NCI-H1048 (cell line): Measurements from ENCODE around the gene TTLL11.

ENCODE experiments used
- DNase-seq: peaks from one replicate; lab custom pipeline; 2025; lab: John Stamatoyannopoulos, UW

TTLL11 gene

GRCh38 chr9:122109035-122109813 lies 16.1 kb upstream of the TTLL11 start:
- no peak for DNase-seq

- DNase-seq: no peak
Measured at GRCh38 chr9:122107291-122107805, 14.2 kb upstream of the TTLL11 start.

- DNase-seq: no peak
Measured at GRCh38 chr9:122106576-122106975, 13.5 kb upstream of the TTLL11 start.

DNA sequence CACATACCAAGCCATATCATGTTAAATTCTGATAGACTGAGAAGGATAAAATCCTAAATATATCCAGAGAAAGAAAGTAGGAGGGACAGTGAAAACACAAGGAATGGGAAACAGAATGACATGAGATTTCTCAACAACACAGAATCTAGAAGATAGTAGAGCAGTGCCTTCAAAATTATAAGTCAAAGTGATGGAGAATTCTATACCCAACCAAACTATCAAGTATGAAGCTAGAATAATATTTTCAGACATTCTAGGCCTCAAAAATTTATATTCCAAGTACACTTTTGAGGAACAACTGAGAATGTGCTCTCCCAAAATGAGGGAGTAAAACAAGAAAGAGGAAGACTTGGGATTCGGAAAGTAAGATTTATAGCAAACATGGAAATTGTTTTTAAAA lies 10.9 kb upstream of the TTLL11 start:
- DNase-seq: no peak

DNA sequence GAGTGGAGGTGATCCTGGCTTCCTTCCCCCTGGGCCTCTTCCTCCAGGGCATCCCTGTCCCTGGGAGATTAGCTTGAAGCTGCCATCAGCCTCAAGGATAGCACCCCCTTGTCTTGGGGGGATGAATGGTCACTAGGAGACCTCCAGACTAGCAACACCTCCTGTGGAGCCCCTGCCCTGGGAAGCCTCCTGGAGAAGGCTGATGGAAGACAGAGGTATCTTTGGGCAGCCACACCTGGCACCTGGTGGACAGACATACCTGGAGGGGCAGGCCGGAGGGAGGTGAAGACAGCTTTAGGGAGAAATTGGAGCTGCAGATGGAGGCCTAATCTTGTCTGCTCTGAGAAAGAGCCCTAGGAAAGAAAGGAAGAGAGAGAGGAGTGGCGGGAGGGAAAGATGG lies 9.0 kb upstream of the TTLL11 start:
- DNase-seq: no peak

DNA sequence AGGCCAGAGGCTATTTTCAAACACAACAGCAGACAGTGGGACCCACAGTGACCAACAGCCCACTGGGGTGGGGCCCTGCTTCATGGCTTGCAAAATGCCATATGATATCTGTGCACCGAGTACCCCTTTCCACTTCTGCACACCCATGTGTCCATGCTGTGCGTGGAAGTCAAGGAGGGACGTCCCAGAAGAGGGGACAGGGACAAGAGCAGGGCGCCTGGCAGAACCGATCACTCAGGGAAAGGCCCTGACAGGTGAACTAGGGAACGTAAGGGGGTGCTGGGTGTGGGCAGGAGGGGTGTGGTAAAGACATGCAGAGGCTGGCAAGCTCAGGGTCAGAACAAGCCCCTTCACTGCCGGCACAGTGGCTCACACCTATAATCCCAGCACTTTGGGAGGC lies 7.6 kb upstream of the TTLL11 start:
- no peak for DNase-seq

GRCh38 chr9:122099271-122099869 lies 6.3 kb upstream of the TTLL11 start:
- DNase-seq: peak; percentile 57

DNA sequence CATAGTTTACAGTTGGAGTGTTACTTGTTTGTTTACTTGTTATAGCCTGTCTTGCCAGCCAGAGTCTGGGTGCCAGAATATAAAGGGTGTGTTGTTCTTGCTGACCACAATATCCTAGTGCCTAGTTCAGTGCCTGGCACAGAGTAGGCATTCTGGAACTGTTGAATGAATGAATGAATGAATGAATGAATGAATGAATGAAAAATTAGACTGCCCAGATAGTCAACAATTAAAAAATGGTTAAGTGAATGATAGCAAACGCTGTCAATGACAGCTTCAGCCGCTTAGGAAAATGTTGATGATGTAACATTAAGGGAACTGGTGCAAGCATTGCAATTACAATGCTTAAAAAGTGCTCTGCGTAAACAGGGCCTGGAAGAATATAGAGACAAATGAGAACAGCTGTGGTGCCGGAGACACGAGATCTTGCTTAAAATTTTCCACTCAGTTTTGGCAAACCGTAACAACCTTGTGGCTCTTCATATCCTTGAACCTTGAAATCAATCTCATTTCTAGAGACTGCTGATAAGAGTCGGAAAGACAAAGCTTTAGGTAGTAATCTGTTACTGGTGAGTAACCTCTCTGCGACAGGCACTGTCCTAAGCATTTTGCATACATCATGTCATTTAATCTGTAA lies 4.7 kb upstream of the TTLL11 start:
- no peak for DNase-seq

DNA sequence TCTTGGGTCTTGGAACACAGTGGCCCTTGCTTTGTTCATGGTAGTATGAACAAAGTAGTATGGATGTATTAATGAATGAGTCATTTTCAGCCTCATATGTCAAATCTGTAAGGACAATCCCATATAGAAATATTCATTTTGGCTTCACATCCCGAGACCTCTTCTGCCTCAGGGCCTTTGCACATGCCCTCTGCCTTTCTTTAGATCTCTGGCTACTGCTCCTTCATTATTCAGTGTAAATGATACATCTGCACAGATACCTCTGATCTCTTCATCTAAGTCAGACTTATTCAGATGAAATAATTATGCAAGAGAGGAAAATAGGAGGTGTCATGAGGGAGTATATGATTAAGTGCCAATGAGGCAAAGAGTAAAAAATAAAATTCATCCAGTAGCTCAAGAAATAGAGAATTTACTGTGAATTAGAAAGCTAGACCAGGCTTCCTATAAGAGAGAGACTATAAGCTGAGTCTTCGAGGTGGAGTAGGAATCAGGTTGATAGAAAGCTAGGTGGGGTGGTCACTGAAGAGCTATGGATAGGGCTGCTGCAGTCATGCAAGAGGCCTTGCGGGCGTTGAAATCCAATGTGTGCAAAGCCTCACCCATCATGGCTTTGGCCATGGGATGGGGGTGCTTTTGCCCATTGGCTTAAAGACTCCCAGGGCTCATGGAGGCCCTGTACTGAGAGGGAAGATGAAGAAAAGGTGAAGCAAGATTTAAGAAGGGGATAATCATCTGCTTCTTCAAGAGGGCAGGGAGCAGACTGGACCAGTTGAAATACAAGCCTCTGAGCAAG lies 3.7 kb upstream of the TTLL11 start:
- DNase-seq: no peak

DNA sequence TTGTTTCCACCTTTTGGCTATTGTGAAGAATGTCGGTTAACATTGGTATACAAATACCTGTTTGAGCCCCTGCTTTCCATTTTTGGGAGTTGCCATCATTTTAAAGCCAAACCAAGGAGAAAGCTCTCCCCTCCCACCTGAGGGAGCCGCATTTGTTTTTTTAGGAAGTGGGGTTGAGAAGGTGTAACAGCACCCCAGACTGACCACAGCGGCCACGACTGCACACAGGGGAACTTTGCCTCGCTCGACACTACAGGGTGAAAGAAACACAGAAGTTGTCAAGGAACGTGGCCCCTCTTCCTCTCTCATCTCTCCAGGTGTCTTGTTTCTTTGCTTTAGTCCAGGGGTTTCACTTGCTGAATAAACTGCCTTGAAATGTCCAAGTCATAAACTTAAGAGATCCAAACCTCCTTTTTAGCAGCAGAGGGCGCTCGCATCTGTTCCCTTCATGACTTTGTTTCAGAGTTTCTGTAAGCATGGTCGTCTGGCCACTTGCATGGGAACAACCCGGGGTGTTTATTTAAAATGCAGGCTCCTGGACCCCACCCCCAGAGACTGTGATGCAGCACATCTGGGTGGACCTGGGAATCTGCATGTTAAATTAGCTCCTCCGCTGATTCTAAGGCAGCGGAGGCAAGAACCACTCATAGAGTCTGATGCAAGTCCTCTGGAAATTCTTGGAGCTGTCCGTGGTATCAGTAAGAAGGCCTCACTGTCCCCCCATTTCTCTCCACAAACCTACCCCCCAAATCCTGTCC lies 2.1 kb upstream of the TTLL11 start:
- no peak for DNase-seq

DNA sequence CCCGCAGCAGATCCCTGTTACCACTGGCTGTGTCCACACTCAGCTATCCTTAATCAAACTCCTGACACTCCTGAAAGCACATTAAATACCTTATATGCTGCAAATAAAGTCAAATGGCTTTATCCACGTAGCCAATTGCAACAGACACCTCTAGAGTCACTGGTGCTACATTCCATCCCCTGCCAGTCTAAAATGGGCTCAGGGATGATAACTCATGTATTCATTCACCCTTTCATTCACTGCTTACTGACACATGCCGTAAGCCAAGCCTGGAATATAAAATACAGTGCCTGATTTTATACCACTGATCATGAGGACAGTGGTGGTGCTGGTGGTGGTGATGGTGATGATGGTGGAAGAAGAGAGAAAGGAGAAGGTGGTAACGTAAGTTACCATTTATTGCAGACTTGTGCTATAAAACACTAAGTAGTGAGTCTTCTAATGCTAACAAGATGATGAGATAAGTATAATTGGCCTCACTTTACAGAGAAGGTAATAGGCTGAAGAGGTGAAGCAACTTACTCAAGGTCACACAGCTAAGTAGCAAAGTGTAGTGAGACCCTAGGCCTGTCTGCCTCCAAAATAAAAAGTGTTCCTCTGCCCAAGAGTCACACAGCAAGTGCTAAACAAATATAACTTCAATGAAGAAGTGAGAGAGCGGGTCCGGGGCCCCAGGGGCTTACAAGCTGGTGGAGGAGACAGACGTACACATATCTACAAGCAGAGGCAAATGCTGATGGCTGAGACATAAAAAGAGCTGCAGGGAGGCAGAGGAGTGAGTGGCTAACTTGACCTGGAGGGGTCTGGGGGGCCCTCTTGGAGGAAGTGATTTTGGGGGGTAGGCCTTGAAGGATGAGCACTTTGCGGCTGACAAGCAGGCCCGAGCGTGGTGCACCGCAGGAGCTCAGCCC lies 1.2 kb downstream of the TTLL11 start:
- no peak for DNase-seq

DNA sequence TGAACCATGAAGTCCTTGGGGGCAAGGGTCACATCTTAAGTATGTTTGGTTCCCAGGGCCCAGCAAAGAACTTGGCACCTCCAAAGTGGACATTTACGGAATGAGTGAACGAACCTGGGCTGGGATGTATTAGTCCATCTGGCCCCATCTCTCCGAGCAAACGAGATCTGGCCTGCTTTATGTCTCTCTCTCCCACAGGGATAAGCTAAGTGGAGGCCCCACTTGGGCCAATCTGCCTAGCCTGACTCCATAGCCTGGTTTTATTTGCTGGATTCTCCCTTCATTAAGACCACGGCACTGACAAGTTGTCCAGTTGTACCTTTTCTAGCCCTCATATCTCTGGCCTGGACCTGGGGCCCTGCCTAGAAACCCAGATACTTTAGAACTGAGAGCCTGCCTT lies 2.1 kb downstream of the TTLL11 start:
- DNase-seq: no peak

- DNase-seq: no peak
Measured at GRCh38 chr9:122090287-122090883, 2.7 kb downstream of the TTLL11 start.

- DNase-seq: no peak
Measured at GRCh38 chr9:122088880-122089706, 4.0 kb downstream of the TTLL11 start.

GRCh38 chr9:122087406-122088200 lies 5.5 kb downstream of the TTLL11 start:
- DNase-seq: no peak

DNA sequence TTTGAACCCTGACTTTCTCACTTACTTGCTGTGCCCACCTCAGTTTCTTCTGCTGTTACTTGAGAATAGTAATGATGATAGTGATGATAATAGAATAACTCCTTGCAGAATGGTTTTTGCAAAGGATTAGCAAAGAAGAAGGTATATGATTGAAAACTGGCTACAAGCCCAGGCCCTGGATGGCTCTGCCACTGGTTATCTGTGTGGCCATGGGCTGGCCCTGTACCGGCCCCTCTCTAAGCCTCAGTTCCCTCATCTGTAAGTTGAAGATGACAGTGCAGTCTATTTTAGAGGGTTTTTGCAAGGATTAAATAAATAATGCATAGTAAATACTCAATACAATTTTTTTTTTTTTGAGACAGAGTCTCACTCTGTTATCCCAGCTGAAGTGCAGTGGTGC lies 6.2 kb downstream of the TTLL11 start:
- no peak for DNase-seq

GRCh38 chr9:122085260-122085659 lies 7.8 kb downstream of the TTLL11 start:
- DNase-seq: no peak

DNA sequence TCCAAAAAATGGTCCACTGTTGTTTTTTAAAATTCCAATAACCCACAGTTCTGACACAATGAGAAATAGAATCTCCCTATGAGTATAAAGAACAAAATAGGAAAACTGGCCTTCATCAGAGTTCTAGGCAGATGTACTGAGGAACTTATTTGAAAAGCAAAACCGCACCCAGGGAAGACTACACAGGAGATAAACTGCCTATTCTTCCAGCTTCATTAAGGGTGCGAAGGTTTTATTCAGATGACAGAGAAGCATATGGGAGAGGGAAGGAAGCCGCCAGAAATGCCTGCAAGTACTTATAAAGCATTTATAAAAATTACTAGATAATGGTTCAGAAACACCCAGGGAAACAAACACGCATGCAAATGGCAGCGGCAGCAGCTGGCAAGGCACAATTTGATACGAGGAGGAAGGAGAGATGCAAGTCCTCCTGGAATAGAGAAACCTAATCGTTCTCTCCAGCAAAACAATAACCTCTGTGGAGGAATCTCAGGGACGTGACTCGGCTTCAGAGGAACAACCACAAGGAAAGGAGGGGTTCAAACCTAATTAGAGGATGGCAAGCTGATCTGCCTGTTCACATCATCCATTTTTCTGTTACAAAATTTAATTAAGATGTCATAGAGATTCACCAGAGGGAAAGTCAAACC lies 9.0 kb downstream of the TTLL11 start:
- DNase-seq: no peak
